ENCODE measurements around the gene INPP4A. TPM values are rescaled to one million over a fixed set of nuclear protein-coding genes. Genes with fewer than 3 reads are reported as not detected.

Gene INPP4A
- total and polyA plus RNA-seq, 8 donors, result 1.5 to 65.3 (median 12.2) TPM

DNA sequence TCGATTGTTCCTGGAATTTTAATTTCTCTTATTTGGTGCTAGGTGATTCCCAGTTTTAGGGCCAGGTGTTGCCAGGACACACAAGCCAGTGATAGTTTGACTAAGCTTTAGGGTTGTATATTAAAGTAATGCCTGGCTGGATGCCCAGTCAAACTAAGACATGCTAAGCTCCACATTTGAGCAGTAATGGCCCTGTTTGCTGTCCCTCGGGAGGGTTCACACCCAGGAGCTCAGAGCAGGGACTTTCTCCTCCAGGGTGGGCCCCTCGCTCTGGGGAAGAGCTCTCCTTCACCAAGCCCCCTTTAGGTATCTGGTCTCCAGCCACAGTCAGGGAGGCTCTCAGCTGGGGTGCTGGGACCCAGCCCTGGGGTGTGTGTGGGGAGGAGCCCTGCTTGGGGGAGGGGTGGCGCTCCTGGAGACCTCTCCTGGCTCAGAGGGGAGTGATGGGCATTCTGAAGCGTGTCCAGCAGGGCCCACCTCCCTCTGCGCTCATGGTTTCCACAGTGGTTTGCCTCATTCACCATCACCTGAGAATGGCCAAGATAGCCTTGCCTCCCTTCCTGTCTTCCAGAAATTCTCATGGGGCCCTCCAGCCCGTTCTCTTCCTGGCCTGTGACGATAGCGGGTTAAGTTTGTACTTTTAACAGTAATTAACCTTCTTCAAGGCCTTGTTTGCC is 31.7 kb downstream of the INPP4A start:
- peak in 1 of 2 donors; percentile 65 for DNase-seq
- H3K27ac ChIP-seq, result no peak overlapping the region
- TF ChIP-seq, protein P1, sequence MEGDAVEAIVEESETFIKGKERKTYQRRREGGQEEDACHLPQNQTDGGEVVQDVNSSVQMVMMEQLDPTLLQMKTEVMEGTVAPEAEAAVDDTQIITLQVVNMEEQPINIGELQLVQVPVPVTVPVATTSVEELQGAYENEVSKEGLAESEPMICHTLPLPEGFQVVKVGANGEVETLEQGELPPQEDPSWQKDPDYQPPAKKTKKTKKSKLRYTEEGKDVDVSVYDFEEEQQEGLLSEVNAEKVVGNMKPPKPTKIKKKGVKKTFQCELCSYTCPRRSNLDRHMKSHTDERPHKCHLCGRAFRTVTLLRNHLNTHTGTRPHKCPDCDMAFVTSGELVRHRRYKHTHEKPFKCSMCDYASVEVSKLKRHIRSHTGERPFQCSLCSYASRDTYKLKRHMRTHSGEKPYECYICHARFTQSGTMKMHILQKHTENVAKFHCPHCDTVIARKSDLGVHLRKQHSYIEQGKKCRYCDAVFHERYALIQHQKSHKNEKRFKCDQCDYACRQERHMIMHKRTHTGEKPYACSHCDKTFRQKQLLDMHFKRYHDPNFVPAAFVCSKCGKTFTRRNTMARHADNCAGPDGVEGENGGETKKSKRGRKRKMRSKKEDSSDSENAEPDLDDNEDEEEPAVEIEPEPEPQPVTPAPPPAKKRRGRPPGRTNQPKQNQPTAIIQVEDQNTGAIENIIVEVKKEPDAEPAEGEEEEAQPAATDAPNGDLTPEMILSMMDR (IDR thresholded peaks at IDR 0.05), result no peak
- TF ChIP-seq EP300 (IDR thresholded peaks at IDR 0.05) (no peak), POLR2AphosphoS5 (IDR thresholded peaks at IDR 0.05) (no peak), POLR2A (IDR thresholded peaks at IDR 0.05) (no peak)
- intact Hi-C loops (cut with DNase I; ENCODE audit: low total_unique reads), result no loop called here
- no peaks in the 10 kb centered on the region for H3K27me3 ChIP-seq
- WGBS, 5 donors, result 74 to 87% (median 76%) methylated on average over 6 to 9 of the region's 9 CpGs
- H3K36me3 ChIP-seq, result no peaks in the 10 kb centered on the region
- no peaks in the 10 kb centered on the region for H3K9me3 ChIP-seq
- H3K4me3 ChIP-seq, result no peak overlapping the region
- H3K4me1 ChIP-seq, result peaks cover 27 to 92% (median 65%) of the 10 kb centered on the region in 4 donors

GRCh38 chr2:98477036-98477435 is 32.4 kb downstream of the INPP4A start:
- Histone ChIP-seq H3K27me3 (no peaks in the 10 kb centered on the region), H3K4me1 (peaks cover 23 to 94% (median 63%) of the 10 kb centered on the region in 4 donors), H3K4me3 (no peak overlapping the region), H3K27ac (no peak overlapping the region), H3K36me3 (no peaks in the 10 kb centered on the region), H3K9me3 (no peaks in the 10 kb centered on the region)
- TF ChIP-seq POLR2AphosphoS5 (IDR thresholded peaks at IDR 0.05) (no peak), POLR2A (IDR thresholded peaks at IDR 0.05) (no peak)
- TF ChIP-seq, protein P1 (IDR thresholded peaks at IDR 0.05), result no peak
- WGBS, 5 donors, result 95 to 97% (median 96%) methylated on average over 10 of the region's 10 CpGs
- no peak for DNase-seq
- intact Hi-C loops (cut with DNase I; ENCODE audit: low total_unique reads), result no loop called here

DNA sequence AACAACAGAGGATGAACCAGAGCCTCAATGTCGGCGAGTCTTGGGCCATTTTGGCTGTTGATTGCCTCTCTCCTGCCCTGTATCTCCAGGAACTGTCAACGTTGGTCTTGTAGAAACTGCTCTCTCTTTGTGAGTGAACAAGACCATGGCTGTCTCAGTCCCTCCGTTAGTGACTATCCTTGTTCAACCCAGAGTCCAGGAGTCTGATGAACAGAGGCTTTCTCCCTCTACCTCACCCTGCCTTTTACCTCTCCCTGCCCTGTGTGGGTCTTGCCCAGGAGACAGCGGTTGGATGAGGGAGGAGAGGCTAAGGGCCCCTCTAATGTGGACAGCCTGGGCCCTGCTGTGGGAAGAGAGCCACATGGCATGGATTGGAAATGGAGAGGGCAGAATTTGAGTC is 32.8 kb downstream of the INPP4A start:
- Histone ChIP-seq H3K27me3 (no peaks in the 10 kb centered on the region), H3K36me3 (no peaks in the 10 kb centered on the region), H3K4me3 (no peak overlapping the region), H3K9me3 (no peaks in the 10 kb centered on the region), H3K4me1 (peaks cover 25 to 94% (median 61%) of the 10 kb centered on the region in 4 donors), H3K27ac (no peak overlapping the region)
- WGBS, 5 donors, result 93 to 99% (median 98%) methylated on average over 5 of the region's 5 CpGs
- intact Hi-C loops (cut with DNase I; ENCODE audit: low total_unique reads), result no loop called here
- DNase-seq, result no peak
- TF ChIP-seq POLR2AphosphoS5 (IDR thresholded peaks at IDR 0.05) (no peak), EP300 (IDR thresholded peaks at IDR 0.05) (no peak), POLR2A (IDR thresholded peaks at IDR 0.05) (no peak)
- TF ChIP-seq, protein P1 (IDR thresholded peaks at IDR 0.05), result no peak

GRCh38 chr2:98478088-98478551 is 33.5 kb downstream of the INPP4A start:
- no peaks in the 10 kb centered on the region for H3K9me3 ChIP-seq
- no peak for DNase-seq
- WGBS, 5 donors, result 88 to 91% (median 90%) methylated on average over 8 of the region's 8 CpGs
- intact Hi-C loops (cut with DNase I; ENCODE audit: low total_unique reads), result no loop called here
- no peaks in the 10 kb centered on the region for H3K36me3 ChIP-seq
- H3K27me3 ChIP-seq, result no peaks in the 10 kb centered on the region
- TF ChIP-seq POLR2AphosphoS5 (IDR thresholded peaks at IDR 0.05) (no peak), POLR2A (IDR thresholded peaks at IDR 0.05) (no peak), EP300 (IDR thresholded peaks at IDR 0.05) (no peak)
- TF ChIP-seq, protein P1 (IDR thresholded peaks at IDR 0.05), result no peak
- peaks cover 29 to 94% (median 59%) of the 10 kb centered on the region in 4 donors for H3K4me1 ChIP-seq
- no peak overlapping the region for H3K4me3 ChIP-seq
- no peak overlapping the region for H3K27ac ChIP-seq
